ENCODE data around the gene SPINK13. TPM values are rescaled to one million over a fixed set of nuclear protein-coding genes. Genes with fewer than 3 reads are reported as not detected.

Gene SPINK13
- polyA plus RNA-seq, 1 experiment = not detected

- ChIA-PET POLR2A (no interaction called here), CTCF (no interaction called here)
- TF ChIP-seq CTCF (IDR thresholded peaks at IDR 0.05; ENCODE audit: low read depth, low read length) = no peak
- Histone ChIP-seq H3K27ac (ENCODE audit: low read depth, low read length) (no peak overlapping the region), H3K27me3 (ENCODE audit: control insufficient read depth, insufficient read depth, low read length) (no peaks in the 10 kb centered on the region), H3K4me3 (ENCODE audit: low read depth, low read length) (no peak overlapping the region), H3K9me3 (ENCODE audit: control insufficient read depth, insufficient read depth, low read length) (no peaks in the 10 kb centered on the region)
- no peak for DNase-seq (ENCODE audit: low read depth, low spot score)
These were observed 64.8 kb downstream of the SPINK13 start for GRCh38 chr5:148333262-148333849.

GRCh38 chr5:148335259-148335658 lies 66.7 kb downstream of the SPINK13 start, which contains the start of gene SPINK9:
TSS of gene SPINK9 (plus strand) at chr5:148335559. CDS start at chr5:148335614, 55 bp downstream.
- H3K4me3 ChIP-seq (ENCODE audit: low read depth, low read length) = no peak within 1 kb of the TSS
- POLR2A ChIA-PET = no interaction called here
- no peaks in the 10 kb centered on the region for H3K27me3 ChIP-seq (ENCODE audit: control insufficient read depth, insufficient read depth, low read length)
- H3K27ac ChIP-seq (ENCODE audit: low read depth, low read length) = no peak within 1 kb of the TSS
- DNase-seq (ENCODE audit: low read depth, low spot score) = no peak
- CTCF ChIA-PET = no interaction called here
- TF ChIP-seq CTCF (IDR thresholded peaks at IDR 0.05; ENCODE audit: low read depth, low read length) = no peak
- H3K9me3 ChIP-seq (ENCODE audit: control insufficient read depth, insufficient read depth, low read length) = no peaks in the 10 kb centered on the region

Small RNA genes lying within 50 kb of the gene (small RNA-seq; reads per million reads assigned to genes)
- not detected for gene HMGN1P16 (ENCODE audit: insufficient read length, low read depth)

Other genes with a start within 250 kb of the SPINK13 start
- gene SPINK5, start 204.8 kb upstream of the SPINK13 start, polyA plus RNA-seq (2011; rRNA removed) = not detected in 2 replicates
- gene SPINK14, start 100.2 kb upstream of the SPINK13 start, polyA plus RNA-seq (2011; rRNA removed) = not detected in 2 replicates
- gene SPINK6, start 65.8 kb upstream of the SPINK13 start, polyA plus RNA-seq (2011; rRNA removed) = not detected in 2 replicates
- gene MARCOL, start 30.3 kb upstream of the SPINK13 start, polyA plus RNA-seq (2011; rRNA removed) = not detected in 2 replicates
- gene SPINK7, start 43.6 kb downstream of the SPINK13 start, polyA plus RNA-seq (2011; rRNA removed) = not detected in 2 replicates
- gene SPINK9, start 66.8 kb downstream of the SPINK13 start, polyA plus RNA-seq (2011; rRNA removed) = not detected in 2 replicates
- 40.9 and 42.5 TPM in 2 replicates for gene FBXO38, start 115.2 kb downstream of the SPINK13 start, polyA plus RNA-seq (2011; rRNA removed)

Data from AG04450 (cell line).